NT2/D1 (cell line): ENCODE data around the gene DNM3.

Experiments used
- YY1 ChIP-seq: IDR thresholded peaks from 2 replicates; pipeline ENCODE4 v1.6.1; 2011; ENCODE audit not compliant: insufficient read length, insufficient read depth
- ZNF274 ChIP-seq: IDR thresholded peaks from 2 replicates; pipeline ENCODE4 v1.6.1; 2011; ENCODE audit warnings: mild to moderate bottlenecking, low read depth, low read length

DNA sequence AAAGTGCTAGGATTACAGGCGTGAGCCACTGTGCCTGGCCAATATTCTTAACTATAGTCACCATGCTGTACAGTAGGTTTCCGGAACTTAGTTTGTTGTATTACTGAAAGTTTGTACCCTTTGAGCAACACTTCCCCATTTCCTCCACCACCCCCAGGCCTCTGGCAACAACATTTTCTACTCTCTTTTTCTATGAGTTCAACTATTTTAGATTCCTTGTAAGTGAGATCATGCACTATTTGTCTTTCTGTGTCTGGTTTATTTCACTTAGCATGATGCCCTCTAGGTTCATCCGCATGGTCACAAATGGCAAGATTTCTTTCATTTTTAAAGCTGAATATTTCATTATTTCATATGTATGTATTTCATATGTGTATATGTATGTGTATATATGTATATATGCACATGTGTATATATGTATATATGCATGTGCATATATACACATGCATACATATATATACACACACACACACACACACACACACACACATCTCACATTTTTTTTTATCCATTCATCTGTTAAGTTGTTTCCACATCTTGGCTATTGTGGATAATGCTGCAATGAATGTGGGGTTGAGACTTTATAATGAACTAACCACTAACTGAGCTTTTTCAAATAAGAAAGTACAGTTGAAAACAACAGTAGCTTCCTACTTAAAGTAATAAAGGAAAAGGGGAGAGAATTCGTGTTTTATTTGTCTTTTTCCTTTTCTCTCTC, 322.4 kb downstream of the DNM3 start:
- TF ChIP-seq ZNF274: no peak
- no peak for TF ChIP-seq YY1
